DMS 273 (cell line): ENCODE results near the gene AKAP9.
"Not testable (repeated sequence)": the region's sequence is repeated elsewhere in the genome, so short reads cannot be mapped to it uniquely, and the experiment has no call there.

Source experiments
- DNase-seq: peaks from one replicate; lab custom pipeline; 2025; ENCODE audit not compliant: unreplicated experiment; lab: John Stamatoyannopoulos, UW

Gene AKAP9

GRCh38 chr7:92058899-92059298 lies 118.2 kb downstream of the AKAP9 start:
- DNase-seq, result no peak

GRCh38 chr7:92061154-92061553 lies 120.5 kb downstream of the AKAP9 start:
- no peak for DNase-seq

- no peak for DNase-seq
Observed at GRCh38 chr7:92064438-92065029, 123.9 kb downstream of the AKAP9 start.

- DNase-seq, result no peak
Observed at GRCh38 chr7:92071032-92071431, 130.4 kb downstream of the AKAP9 start.

GRCh38 chr7:92072121-92072520 lies 131.5 kb downstream of the AKAP9 start:
- no peak for DNase-seq

GRCh38 chr7:92072708-92073107 lies 132.0 kb downstream of the AKAP9 start:
- no peak for DNase-seq

GRCh38 chr7:92075455-92076158 lies 134.9 kb downstream of the AKAP9 start:
- DNase-seq, result no peak

GRCh38 chr7:92076509-92076908 lies 135.8 kb downstream of the AKAP9 start:
- no peak for DNase-seq

- not testable (repeated sequence) for DNase-seq
Observed at GRCh38 chr7:92083922-92084321, 143.3 kb downstream of the AKAP9 start.

GRCh38 chr7:92088266-92088665 lies 147.6 kb downstream of the AKAP9 start:
- DNase-seq, result no peak

GRCh38 chr7:92092210-92092609 lies 151.5 kb downstream of the AKAP9 start:
- no peak for DNase-seq

- DNase-seq, result no peak
Observed at GRCh38 chr7:92095380-92095779, 154.7 kb downstream of the AKAP9 start.

- DNase-seq, result no peak
Observed at GRCh38 chr7:92100534-92100933, 159.9 kb downstream of the AKAP9 start.

- DNase-seq, result not testable (repeated sequence)
Observed at GRCh38 chr7:92102862-92103261, 162.2 kb downstream of the AKAP9 start.

GRCh38 chr7:92108821-92109220 lies 168.2 kb downstream of the AKAP9 start:
- DNase-seq, result no peak

GRCh38 chr7:92110857-92111256 lies 170.2 kb downstream of the AKAP9 start:
- DNase-seq, result no peak

- peak; percentile 76 for DNase-seq
Observed at GRCh38 chr7:92115821-92116220, 175.2 kb downstream of the AKAP9 start.

GRCh38 chr7:92116949-92117348 lies 176.3 kb downstream of the AKAP9 start:
- DNase-seq, result no peak

- DNase-seq, result no peak
Observed at GRCh38 chr7:92119213-92119759, 178.6 kb downstream of the AKAP9 start.

GRCh38 chr7:92121681-92122080 lies 181.0 kb downstream of the AKAP9 start:
- no peak for DNase-seq

- no peak for DNase-seq
Observed at GRCh38 chr7:92131093-92131492, 190.4 kb downstream of the AKAP9 start.

- no peak for DNase-seq
Observed at GRCh38 chr7:92131764-92132330, 191.2 kb downstream of the AKAP9 start.
